GM12892 (cell line): ENCODE data around the gene NDRG3.

Experiments used
- POLR2A ChIP-seq: IDR thresholded peaks from 2 replicates; pipeline ENCODE4 v1.6.1; 2011; ENCODE audit warnings: low read depth, low read length, control low read depth
- TAF1 ChIP-seq: IDR thresholded peaks from 2 replicates; pipeline ENCODE4 v1.6.1; 2011; ENCODE audit warnings: low read depth, mild to moderate bottlenecking, control low read depth, low read length, borderline replicate concordance

DNA sequence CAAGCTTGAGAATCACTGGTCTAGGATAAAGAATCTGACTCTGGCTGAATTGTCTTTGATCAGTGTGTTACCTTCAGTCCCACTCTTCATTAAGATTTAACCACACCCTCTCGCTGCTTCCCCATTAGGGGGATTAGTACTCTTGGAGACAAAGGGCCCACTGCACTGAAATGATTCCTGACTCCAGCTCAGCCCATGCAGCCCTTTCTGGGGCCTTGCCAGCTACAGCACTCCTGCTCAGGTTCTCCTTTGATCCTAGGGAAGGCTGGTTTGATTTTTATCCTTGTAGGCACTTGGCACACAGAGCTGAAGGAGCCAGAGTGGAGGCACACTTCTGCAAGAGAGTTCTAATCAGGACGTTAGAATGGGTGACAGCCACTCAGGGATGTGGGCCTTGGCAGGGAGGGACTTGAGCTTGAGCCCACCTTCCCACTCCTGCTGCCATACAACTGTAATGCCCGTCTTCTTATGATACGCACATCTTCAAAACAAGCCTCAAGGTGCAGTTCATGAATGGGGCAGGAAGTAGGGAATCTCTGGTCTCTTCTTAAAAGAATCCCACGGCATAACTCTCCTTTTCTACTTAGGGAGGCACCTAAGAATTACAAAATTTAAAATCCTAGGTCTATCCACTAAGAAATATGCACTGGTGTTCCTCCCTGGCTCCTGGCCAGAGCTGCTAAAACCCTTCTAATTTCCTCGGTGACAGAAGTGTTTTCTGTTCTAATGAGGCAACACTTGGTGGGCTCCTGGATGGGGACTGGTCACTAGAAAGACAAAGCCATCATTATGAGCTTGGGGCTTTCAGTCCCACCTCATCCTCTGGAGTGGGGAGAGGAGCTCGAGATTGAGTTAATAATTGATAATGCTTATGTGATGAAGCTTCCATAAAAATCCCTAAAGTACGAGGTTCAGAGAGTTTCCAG lies 98.4 kb downstream of the NDRG3 start:
- no peak for TF ChIP-seq POLR2A
- no peak for TF ChIP-seq TAF1
